ENCODE data around the gene AHRR.
"Not testable (repeated sequence)": the region's sequence is repeated elsewhere in the genome, so short reads cannot be mapped to it uniquely, and the experiment has no call there.

The AHRR gene

GRCh38 chr5:321230-321725, at the start of gene AHRR:
TSS of gene AHRR (plus strand) at chr5:321714. CDS start at chr5:343903, 22,189 bp downstream.
- peak; percentile 39 for DNase-seq

- DNase-seq = not testable (repeated sequence)
Observed at GRCh38 chr5:271828-272167, 49.7 kb upstream of the AHRR start.

GRCh38 chr5:273091-273490, 48.4 kb upstream of the AHRR start:
- not testable (repeated sequence) for DNase-seq

GRCh38 chr5:273491-273890, 48.0 kb upstream of the AHRR start:
- DNase-seq = not testable (repeated sequence)

GRCh38 chr5:274346-274745, 47.2 kb upstream of the AHRR start:
- DNase-seq = not testable (repeated sequence)

GRCh38 chr5:278646-279045, 42.9 kb upstream of the AHRR start:
- no peak for DNase-seq

- DNase-seq = not testable (repeated sequence)
Observed at GRCh38 chr5:279051-279665, 42.4 kb upstream of the AHRR start.

- DNase-seq = no peak
Observed at GRCh38 chr5:285991-286557, 35.4 kb upstream of the AHRR start.

- not testable (repeated sequence) for DNase-seq
Observed at GRCh38 chr5:290200-290599, 31.3 kb upstream of the AHRR start.

GRCh38 chr5:291345-291744, 30.2 kb upstream of the AHRR start:
- not testable (repeated sequence) for DNase-seq

GRCh38 chr5:294788-295187, 26.7 kb upstream of the AHRR start:
- not testable (repeated sequence) for DNase-seq

- DNase-seq = not testable (repeated sequence)
Observed at GRCh38 chr5:296207-296606, 25.3 kb upstream of the AHRR start.

GRCh38 chr5:296954-297353, 24.6 kb upstream of the AHRR start:
- DNase-seq = not testable (repeated sequence)

- DNase-seq = not testable (repeated sequence)
Observed at GRCh38 chr5:297448-297847, 24.1 kb upstream of the AHRR start.

- not testable (repeated sequence) for DNase-seq
Observed at GRCh38 chr5:297991-298736, 23.4 kb upstream of the AHRR start.

- DNase-seq = no peak
Observed at GRCh38 chr5:298737-299125, 22.8 kb upstream of the AHRR start.

- not testable (repeated sequence) for DNase-seq
Observed at GRCh38 chr5:299921-300320, 21.6 kb upstream of the AHRR start.

GRCh38 chr5:300691-301435, 20.7 kb upstream of the AHRR start:
- not testable (repeated sequence) for DNase-seq

GRCh38 chr5:302416-302815, 19.1 kb upstream of the AHRR start:
- DNase-seq = not testable (repeated sequence)

- no peak for DNase-seq
Observed at GRCh38 chr5:302966-303365, 18.5 kb upstream of the AHRR start.

GRCh38 chr5:303741-304140, 17.8 kb upstream of the AHRR start:
- not testable (repeated sequence) for DNase-seq

- no peak for DNase-seq
Observed at GRCh38 chr5:305050-305449, 16.5 kb upstream of the AHRR start.

- no peak for DNase-seq
Observed at GRCh38 chr5:305459-305858, 16.1 kb upstream of the AHRR start.
